HG03521 (cell line): ENCODE measurements around the gene FAF1.
"Not testable (repeated sequence)": the region's sequence is repeated elsewhere in the genome, so short reads cannot be mapped to it uniquely, and the experiment has no call there.

Source experiments
- ATAC-seq: cut with Tn5 transposase; IDR thresholded peaks from one replicate; pipeline ENCODE4 v1.9.1; 2021; ENCODE audit warnings: mild to moderate bottlenecking, moderate library complexity; ENCODE audit not compliant: unreplicated experiment

Gene FAF1

DNA sequence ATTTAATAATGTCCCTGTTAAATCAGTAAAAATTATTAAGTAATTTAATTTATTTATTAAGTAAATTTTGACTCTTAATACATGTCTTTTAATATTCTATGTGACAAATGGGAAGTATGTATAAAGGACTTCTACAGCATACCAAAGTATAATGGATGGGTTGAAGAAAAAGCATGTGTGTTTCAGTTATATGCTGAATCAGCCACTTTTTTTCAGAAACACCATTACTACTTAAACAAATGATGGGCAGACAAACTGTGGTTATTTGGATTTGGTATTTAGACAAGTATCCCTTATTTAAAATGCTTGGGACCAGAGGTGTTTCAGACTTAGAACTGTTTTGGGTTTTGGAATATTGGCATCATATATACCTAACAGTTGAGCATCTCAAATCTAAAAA is 360.5 kb downstream of the FAF1 start:
- ATAC-seq: no peak

- no peak for ATAC-seq
Measured at GRCh38 chr1:50595874-50596273, 364.2 kb downstream of the FAF1 start.

DNA sequence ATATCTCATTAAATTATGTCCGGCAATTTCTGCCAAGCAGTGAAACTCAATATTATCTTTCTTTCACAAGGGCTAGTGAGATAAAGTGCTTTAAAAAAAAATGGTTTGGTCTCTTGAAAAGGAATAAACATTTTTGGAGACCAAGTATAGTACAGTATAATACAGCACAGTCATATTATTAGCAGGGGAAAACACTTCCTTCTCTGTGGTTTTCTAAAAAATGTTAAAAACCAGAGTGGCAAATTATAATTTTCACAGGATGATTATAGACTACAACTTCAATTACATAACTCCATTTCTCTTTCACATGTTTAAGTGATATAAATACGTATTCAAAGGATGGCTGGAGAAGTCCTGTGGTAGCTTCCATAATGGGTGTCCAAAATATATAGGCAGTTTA is 366.6 kb downstream of the FAF1 start:
- no peak for ATAC-seq

DNA sequence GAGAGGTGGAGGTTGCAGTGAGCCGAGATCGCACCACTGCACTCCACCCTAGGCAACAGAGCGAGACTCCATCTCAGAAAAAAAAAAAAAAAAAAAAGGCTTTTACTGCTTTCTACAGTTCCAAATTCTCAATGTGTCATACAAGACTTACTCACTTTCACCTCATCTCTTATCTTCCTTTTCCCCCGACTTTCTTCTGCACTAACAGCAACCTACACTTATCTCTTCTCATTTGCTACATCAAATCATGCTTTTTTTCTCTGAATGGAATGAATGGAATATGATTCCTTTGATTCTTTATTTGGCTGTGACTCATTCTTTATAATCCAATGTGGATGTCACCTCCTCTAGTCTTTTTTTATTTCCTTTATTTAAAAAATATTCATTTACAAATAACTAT is 368.5 kb downstream of the FAF1 start:
- ATAC-seq: no peak

GRCh38 chr1:50582346-50582745 is 377.7 kb downstream of the FAF1 start:
- no peak for ATAC-seq

DNA sequence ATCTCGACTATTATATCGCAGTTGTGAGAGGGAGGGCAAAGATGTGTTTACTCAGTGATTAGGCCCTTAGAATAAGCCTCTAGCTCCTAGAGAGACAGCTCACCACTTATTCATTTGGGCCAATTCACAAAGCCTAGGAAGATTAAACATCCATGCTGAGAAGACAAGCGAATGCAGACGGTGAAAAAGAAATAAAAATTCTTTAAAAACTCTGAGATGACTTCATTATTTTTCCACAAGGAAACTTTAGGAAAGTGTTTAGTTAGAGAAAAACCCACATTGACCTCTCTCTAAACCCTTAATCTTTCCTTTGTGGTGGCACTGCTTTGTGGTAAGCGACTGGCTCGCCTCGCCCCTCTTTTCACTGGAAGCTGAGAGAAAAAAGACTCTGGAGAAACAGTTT is 390.0 kb downstream of the FAF1 start:
- ATAC-seq: no peak

DNA sequence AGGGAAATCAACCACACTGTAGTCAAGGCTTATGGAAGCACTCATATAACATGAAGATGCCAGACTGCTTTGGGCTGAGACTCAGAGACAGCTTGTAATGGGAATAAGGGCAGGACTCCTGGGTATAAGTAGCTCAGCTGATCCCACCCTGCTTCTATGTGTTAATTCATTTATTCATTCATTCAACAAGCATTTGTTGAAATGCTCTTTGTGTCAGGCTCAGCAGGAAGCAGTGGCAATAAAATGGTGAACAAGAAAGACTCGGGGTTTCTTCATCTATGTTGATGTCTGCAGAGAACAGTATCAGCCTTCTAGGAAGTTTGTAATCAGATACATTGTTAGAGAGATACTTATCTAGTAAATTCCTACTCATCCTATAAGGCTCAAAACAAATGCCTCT is 391.3 kb downstream of the FAF1 start:
- ATAC-seq: no peak

DNA sequence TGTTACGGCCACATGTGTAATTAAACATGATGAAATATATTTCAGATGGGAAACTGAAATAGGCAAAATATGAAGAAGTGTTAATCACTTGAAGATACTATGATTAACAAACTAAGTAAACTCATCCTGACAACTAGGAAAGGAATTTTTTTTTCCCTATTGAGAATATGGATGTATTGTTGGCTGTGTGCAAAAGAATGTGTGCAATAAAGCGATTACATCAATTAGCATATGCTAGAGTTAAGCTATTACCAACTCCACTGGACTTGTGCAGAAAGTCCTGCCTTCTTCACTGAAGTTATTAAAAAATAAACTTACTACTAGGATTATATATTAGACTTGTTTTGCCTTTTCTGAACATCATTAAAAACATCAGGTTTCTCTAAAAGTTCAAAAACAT is 393.7 kb downstream of the FAF1 start:
- ATAC-seq: no peak

DNA sequence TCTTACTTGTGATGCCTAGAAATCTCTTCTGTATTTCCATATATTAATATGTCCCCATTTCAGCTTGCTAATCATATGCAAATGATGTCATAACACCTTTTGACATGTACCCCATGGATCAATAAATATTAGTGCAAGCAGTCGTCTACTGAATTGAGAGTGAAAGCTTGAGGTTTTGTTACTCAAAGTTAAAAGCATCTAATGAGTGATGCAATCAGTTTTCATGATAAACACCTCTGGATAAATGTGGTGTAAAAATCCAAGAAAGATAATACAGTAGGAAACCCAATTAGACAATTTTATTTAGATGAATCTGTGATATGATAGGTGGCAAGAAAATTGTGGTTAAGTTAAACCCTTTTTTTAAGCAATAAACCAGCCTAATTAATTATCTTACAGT is 395.6 kb downstream of the FAF1 start:
- no peak for ATAC-seq

DNA sequence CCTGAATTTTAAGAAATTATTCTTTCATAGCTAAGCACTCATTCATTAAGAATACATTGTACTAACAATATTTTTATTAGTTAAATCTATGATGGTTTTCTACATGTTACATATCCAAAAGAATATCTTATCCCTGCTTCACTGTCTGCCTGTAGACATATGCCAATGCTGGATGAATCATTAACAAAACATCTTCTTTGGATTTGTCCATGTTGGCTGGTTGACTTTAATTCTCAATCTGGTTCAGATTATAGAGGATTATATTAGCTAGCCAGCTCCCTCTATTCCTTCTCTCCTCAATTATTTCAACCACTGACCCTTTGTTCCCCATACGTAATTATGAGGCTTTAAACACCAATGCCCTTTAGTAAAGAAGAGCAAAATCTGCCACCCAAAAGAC is 398.0 kb downstream of the FAF1 start:
- no peak for ATAC-seq

DNA sequence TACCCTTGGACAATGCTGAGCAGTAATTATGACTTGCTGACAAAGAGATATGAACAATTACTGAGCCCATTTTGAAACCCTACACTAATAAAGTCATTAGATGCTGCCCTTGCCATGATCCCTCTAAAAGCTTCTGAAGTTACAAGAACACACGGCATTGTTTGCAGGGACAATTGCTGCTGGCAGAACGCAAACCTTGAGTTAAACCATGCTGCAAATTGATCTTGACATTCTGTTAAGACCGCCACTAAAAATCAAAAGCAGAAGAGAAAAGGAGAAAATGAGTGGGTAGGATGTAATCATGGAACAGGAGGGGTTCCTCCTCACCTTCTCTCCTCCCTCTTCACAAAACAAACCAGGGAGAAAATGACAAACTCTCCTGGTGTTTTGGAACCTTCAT is 400.6 kb downstream of the FAF1 start:
- no peak for ATAC-seq

DNA sequence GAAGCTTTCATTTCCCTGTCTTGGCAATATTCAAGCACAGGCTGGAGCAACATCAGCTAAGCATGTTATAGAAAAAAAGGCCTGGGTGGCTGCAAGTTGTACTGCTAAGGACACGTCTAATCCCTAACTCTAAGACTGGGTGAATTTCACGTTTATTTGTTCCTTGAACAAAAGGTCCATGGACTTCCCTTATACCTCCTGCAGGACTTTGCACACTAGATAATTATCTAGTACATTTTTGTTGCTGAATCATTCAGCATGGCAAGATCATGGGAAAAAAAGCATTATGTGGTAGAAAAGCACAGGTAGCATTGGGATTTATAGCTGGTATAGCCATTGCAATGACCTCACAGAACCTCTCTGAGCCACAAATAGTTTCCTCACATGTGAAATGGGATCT is 406.1 kb downstream of the FAF1 start:
- ATAC-seq: no peak

GRCh38 chr1:50548243-50548642 is 411.8 kb downstream of the FAF1 start:
- no peak for ATAC-seq

- ATAC-seq: no peak
Measured at GRCh38 chr1:50542362-50542761, 417.7 kb downstream of the FAF1 start.

- no peak for ATAC-seq
Measured at GRCh38 chr1:50538476-50538875, 421.6 kb downstream of the FAF1 start.

DNA sequence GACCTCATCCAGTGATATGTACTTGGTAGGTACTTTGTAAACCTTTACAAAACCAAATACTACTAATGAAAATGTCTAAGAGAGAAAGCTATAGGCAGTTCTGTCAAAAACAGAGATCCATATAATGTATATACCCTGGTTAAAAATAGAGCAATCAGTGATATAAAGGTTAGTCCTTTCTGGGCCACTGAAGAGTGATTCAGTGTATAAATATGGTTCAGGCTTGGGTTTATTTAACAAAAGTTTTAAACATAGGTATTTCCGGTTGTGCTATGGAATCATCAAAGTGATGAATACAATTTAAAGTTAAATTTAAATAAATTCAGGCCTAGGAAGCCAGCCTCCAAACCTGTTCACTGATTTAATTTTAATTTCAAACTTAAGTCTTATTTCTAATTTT is 428.5 kb downstream of the FAF1 start:
- ATAC-seq: no peak

GRCh38 chr1:50531027-50531426 is 429.0 kb downstream of the FAF1 start:
- no peak for ATAC-seq

DNA sequence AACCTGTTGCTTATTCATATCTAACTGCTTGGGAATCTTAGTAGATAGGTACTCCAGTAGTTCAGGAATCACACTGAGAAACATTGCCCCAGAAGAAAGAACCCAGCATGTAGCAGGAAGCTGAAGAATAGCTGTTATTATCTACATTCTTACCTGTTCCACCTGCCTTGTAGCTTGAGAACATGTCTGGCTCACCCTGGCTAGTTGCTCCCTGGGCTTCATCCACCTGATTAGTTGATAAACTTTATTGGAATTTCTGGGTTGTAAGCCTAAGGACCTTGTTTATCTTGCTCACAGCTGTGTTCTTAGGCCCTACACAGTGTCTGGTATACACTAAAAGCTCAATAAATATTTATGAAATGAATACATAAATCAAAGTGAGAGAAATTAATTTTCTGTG is 430.6 kb downstream of the FAF1 start:
- no peak for ATAC-seq

DNA sequence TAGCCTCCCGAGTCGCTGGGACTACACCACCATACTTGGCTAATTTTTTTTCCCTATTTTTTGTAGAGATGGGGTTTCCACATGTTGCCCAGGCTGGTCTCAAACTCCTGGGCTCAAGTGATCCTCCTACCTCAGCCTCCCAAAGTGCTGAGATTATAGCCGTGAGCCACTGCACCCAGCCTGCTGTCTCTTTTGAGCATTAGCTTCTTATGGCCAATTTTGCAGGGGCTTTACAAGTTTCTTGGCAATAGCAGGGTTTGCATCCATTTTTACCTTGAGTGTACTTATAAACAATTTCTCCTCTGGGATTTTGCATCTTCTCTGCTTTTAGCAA is 432.1 kb downstream of the FAF1 start:
- ATAC-seq: not testable (repeated sequence)

GRCh38 chr1:50527249-50527986 is 432.6 kb downstream of the FAF1 start:
- ATAC-seq: no peak

DNA sequence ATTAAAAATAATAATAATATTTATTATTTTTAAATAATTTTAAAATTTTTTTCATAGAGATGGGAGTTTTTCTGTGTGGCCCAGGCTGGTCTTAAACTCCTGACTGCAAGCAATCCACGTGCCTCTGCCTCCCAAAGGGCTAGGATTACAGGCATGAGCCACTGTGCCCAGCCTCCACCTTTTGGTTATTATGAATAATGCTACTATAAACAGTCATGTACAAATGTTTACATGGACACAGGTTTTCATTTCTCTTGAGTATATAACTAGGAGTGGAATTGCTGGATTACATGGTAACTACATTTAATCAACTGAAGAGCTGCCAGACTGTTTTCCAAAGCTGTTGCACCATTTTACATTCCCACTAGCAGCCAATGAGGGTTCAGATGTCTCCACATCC is 433.6 kb downstream of the FAF1 start:
- ATAC-seq: no peak

GRCh38 chr1:50523548-50523947 is 436.5 kb downstream of the FAF1 start:
- ATAC-seq: no peak

DNA sequence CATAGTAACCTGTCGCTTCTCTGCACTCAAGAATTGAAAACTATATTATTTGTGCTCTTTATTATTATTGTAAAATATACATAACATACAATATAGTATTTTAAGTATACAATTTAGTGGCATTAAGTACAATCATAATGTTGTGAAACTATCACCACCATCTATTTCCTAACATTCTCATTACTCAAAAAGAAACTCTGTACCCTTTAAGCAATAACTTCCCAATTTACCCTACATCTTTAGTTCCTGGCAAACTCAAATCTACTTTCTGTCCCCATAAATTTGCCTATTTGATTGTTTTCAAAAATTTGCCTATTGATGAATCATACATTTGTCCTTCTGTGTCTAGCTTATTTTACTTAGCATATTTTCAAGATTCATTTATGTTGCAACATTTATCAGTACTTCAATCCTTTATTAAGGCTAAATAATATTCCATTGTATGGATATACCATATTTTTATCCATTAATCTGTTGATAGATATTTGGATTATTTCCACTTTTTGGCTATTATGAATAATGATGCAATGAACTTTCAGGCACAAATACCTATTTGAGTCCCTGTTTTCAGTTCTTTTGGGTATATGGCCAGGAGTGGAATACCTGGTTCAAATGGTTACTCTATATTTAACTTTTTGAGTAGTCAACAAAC is 437.2 kb downstream of the FAF1 start:
- ATAC-seq: no peak
